ENCODE measurements around the gene MRPS2.

MRPS2 gene

DNA sequence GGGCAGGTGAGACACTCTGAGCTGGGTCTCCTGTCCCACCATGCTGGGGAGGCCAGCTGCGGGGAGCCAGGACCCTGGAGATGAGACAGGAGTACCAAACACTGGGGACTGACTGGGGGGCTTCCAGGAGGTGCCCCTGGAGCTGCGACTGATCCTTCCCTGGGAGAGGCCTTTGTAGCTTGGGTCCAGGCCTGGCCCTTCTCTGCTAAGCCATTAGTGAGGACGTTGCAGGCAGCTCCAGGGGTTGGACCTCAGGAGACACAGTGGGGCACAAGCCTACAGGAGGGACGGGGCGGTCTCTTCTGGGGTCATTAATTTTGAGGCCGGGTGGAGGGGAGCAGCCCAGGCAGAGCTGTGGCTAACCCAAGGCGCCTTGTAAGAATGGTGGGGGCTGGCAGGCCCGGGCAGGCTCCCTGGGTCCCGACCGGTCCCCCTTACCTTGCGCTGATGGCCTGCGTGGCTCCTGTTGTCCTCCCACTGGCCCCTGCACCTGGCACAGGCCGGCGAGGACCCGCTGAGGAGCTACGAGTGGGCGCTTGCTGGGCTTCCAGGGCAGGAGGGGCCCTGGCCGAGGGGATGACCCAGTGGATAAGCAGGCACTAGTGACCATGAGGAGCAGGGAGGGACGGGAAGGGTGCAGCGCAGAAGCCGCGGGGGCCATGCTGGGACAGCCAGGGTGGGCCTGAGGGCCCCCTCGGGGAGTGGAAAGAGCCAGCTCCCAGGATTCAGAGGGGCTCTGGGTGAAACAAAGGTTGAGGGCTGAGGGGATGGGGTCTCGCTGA lies 5.1 kb downstream of the MRPS2 start:
- no peak overlapping the region for H3K4me3 ChIP-seq (replicated peaks; ENCODE audit: low read depth, low read length)
- no peak for DNase-seq (ENCODE audit: low read depth)
- TF ChIP-seq, protein P1, sequence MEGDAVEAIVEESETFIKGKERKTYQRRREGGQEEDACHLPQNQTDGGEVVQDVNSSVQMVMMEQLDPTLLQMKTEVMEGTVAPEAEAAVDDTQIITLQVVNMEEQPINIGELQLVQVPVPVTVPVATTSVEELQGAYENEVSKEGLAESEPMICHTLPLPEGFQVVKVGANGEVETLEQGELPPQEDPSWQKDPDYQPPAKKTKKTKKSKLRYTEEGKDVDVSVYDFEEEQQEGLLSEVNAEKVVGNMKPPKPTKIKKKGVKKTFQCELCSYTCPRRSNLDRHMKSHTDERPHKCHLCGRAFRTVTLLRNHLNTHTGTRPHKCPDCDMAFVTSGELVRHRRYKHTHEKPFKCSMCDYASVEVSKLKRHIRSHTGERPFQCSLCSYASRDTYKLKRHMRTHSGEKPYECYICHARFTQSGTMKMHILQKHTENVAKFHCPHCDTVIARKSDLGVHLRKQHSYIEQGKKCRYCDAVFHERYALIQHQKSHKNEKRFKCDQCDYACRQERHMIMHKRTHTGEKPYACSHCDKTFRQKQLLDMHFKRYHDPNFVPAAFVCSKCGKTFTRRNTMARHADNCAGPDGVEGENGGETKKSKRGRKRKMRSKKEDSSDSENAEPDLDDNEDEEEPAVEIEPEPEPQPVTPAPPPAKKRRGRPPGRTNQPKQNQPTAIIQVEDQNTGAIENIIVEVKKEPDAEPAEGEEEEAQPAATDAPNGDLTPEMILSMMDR (IDR thresholded peaks at IDR 0.05; ENCODE audit: low read length, missing control alignments), result no peak

GRCh38 chr9:135506327-135507103 lies 6.0 kb downstream of the MRPS2 start:
- DNase-seq (ENCODE audit: low read depth), result peak; percentile 28
- no peak overlapping the region for H3K4me3 ChIP-seq (replicated peaks; ENCODE audit: low read depth, low read length)
- TF ChIP-seq, protein P1 (IDR thresholded peaks at IDR 0.05; ENCODE audit: low read length, missing control alignments), result no peak

- no peak overlapping the region for H3K4me3 ChIP-seq (replicated peaks; ENCODE audit: low read depth, low read length)
- TF ChIP-seq, protein P1 (IDR thresholded peaks at IDR 0.05; ENCODE audit: low read length, missing control alignments), result no peak
- DNase-seq (ENCODE audit: low read depth), result no peak
These were observed 6.9 kb downstream of the MRPS2 start for GRCh38 chr9:135507104-135508035.

GRCh38 chr9:135508211-135508820 lies 7.8 kb downstream of the MRPS2 start:
- no peak for DNase-seq (ENCODE audit: low read depth)
- TF ChIP-seq, protein P1 (IDR thresholded peaks at IDR 0.05; ENCODE audit: low read length, missing control alignments), result no peak
- H3K4me3 ChIP-seq (replicated peaks; ENCODE audit: low read depth, low read length), result no peak overlapping the region

DNA sequence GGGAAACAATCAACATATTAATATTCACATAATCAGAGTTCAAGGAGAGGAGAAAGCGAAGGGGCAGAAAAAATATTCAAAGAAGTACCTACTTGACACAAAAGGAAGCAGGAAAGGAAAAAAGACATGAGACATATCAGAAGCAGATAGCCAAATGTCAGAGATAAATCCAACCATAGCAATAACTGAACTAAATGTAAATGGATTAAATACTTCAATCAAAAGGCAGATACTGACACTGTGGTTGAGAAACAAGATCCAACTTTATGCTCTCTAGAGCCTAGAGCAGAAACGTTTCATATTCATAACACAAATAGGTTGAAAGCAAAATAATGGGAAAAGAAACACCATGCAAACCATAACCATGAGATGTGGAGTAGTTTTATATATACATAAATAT lies 9.0 kb downstream of the MRPS2 start:
- H3K4me3 ChIP-seq (replicated peaks; ENCODE audit: low read depth, low read length), result no peak overlapping the region
- DNase-seq (ENCODE audit: low read depth), result no peak
- TF ChIP-seq, protein P1 (IDR thresholded peaks at IDR 0.05; ENCODE audit: low read length, missing control alignments), result no peak

DNA sequence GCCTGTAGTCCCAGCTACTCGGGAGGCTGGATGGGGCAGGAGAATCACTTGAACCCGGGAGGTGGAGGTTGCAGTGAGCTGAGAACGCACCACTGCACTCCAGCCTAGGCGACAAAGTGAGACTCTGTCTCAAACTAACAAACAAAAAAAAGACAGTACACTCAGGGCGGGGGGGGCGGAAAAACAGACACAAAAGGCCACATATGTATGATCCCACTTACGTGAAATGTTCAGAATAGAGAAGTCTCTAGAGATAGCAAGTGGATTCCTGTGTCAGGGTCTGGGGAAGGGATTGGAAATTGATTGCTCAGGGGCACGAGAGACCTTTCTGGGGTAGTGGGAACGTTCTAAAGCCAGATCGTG lies 11.7 kb downstream of the MRPS2 start:
- TF ChIP-seq, protein P1 (IDR thresholded peaks at IDR 0.05; ENCODE audit: low read length, missing control alignments), result no peak
- H3K4me3 ChIP-seq (replicated peaks; ENCODE audit: low read depth, low read length), result no peak overlapping the region
- DNase-seq (ENCODE audit: low read depth), result no peak
